ENCODE measurements around the gene OSCAR.

GRCh38 chr19:54115109-54116063 lies 14.8 kb upstream of the OSCAR start, which contains the start of the genes PRPF31 and TFPT:
- peak; percentile 84 for TF ChIP-seq POLR2A (IDR thresholded peaks at IDR 0.05; ENCODE audit: low read length)
- no peak for TF ChIP-seq GATA1 (IDR thresholded peaks at IDR 0.05; ENCODE audit: low read depth, low read length)

Measured in erythroblast (primary cell).